Smooth muscle cell (in vitro differentiated cells): Measurements from ENCODE around the gene RNF34. TPM values are rescaled to one million over a fixed set of nuclear protein-coding genes. Genes with fewer than 3 reads are reported as not detected.
"Not testable (repeated sequence)": the region's sequence is repeated elsewhere in the genome, so short reads cannot be mapped to it uniquely, and the experiment has no call there.

Experiments used
- DNase-seq: peaks from one replicate; lab custom pipeline; 2025; ENCODE audit not compliant: unreplicated experiment; lab: John Stamatoyannopoulos, UW
- H2AFZ ChIP-seq: fragments of 200-600 bp; sonication (generic); 2 replicates; pipeline ENCODE4 v1.6.0; 2016; ENCODE audit warnings: antibody characterized with exemption, low read depth, mild to moderate bottlenecking
- H3F3A ChIP-seq: fragments of 200-600 bp; sonication (generic); 2 replicates; pipeline ENCODE4 v1.6.0; 2017; ENCODE audit warnings: antibody characterized with exemption, low read depth
- H3K27ac ChIP-seq: fragments of 200-600 bp; sonication (generic); 2 replicates; pipeline ENCODE4 v1.5.1; 2016; ENCODE audit warnings: low read depth, mild to moderate bottlenecking
- H3K27me3 ChIP-seq: fragments of 200-600 bp; sonication (generic); 2 replicates; pipeline ENCODE4 v1.6.1; 2016; ENCODE audit warnings: low read depth, mild to moderate bottlenecking
- H3K36me3 ChIP-seq: fragments of 200-600 bp; sonication (generic); 2 replicates; pipeline ENCODE4 v1.5.1; 2016; ENCODE audit warnings: low read depth
- H3K4me1 ChIP-seq: fragments of 200-600 bp; sonication (generic); 2 replicates; pipeline ENCODE4 v1.5.1; 2016; ENCODE audit warnings: low read depth
- H3K4me2 ChIP-seq: fragments of 200-600 bp; sonication (generic); 2 replicates; pipeline ENCODE4 v1.6.0; 2016; ENCODE audit warnings: mild to moderate bottlenecking
- H3K4me3 ChIP-seq: fragments of 200-600 bp; sonication (generic); 2 replicates; pipeline ENCODE4 v1.5.1; 2016; ENCODE audit warnings: mild to moderate bottlenecking
- H3K79me2 ChIP-seq: fragments of 200-600 bp; sonication (generic); 2 replicates; pipeline ENCODE4 v1.6.0; 2016; ENCODE audit warnings: low read depth, mild to moderate bottlenecking
- H3K9ac ChIP-seq: fragments of 200-600 bp; sonication (generic); 2 replicates; pipeline ENCODE4 v1.6.0; 2016; ENCODE audit warnings: low read depth
- H3K9me3 ChIP-seq: fragments of 200-600 bp; sonication (generic); replicated peaks from 2 replicates; pipeline ENCODE4 v1.5.1; 2016; ENCODE audit warnings: low read depth
- H4K20me1 ChIP-seq: fragments of 200-600 bp; sonication (generic); 2 replicates; pipeline ENCODE4 v1.6.0; 2016; ENCODE audit warnings: low read depth
- CTCF ChIP-seq: fragments of 200-600 bp; sonication (generic); IDR thresholded peaks from 2 replicates; pipeline ENCODE4 v1.5.1; 2017; ENCODE audit warnings: borderline replicate concordance, mild to moderate bottlenecking, antibody characterized with exemption; ENCODE audit not compliant: insufficient read depth, poor library complexity, severe bottlenecking
- WGBS: methylation state at CpG from one replicate; pipeline ENCODE4 v1.1.7; 2016; ENCODE audit warnings: low lambda C conversion rate; 5-methylcytosine and 5-hydroxymethylcytosine counted together
- polyA plus RNA-seq: library from polyadenylated mRNA; unstranded; fragments of >200 nt; fragmentation: Nextera tagmentation; extraction: Ambion mirVana; gene quantifications from 2 replicates; pipeline ENCODE4 v1.2.1, GENCODE V29; 2016
- total RNA-seq: library from RNA; depleted of rRNA; stranded (reverse); fragments of >200 nt; gene quantifications from 2 replicates; pipeline ENCODE4 v1.2.3, GENCODE V29; 2014

The RNF34 gene
- total and polyA plus RNA-seq, 2 experiments from 2014 or later, result 19.4 to 24.0 TPM

DNA sequence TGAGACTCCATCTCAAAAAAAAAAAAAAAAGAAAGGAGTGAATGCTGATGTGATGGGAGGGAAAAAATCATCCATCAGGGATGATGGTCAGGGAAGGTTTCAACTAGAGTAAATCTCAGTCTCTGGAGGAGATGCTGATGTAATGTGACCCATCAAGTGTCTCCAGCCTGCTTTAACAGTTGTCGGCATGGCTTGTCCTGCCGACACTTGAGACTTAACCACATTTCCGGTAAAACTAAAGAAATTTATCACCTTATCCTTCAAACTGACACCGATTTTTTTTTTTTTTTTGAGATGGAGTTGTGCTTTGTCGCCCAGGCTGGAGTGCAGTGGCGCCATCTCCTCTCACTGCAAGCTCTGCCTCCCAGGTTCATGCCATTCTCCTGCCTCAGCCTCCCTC, 26.2 kb upstream of the RNF34 start:
- no peak overlapping the region for H2AFZ ChIP-seq
- no peak overlapping the region for H3K9ac ChIP-seq
- no peak for TF ChIP-seq CTCF
- H3K4me2 ChIP-seq, result no peak overlapping the region
- no peaks in the 10 kb centered on the region for H3K27me3 ChIP-seq
- WGBS, result 96% methylated on average over 6 of the region's 6 CpGs
- no peaks in the 10 kb centered on the region for H3K4me1 ChIP-seq
- H3K9me3 ChIP-seq, result no peaks in the 10 kb centered on the region
- no peak for DNase-seq
- H3K27ac ChIP-seq, result no peak overlapping the region
- H4K20me1 ChIP-seq, result no peaks in the 10 kb centered on the region
- no peak overlapping the region for H3K4me3 ChIP-seq
- H3F3A ChIP-seq, result no peaks in the 10 kb centered on the region
- no peaks in the 10 kb centered on the region for H3K36me3 ChIP-seq
- H3K79me2 ChIP-seq, result no peaks in the 10 kb centered on the region

- H3K27me3 ChIP-seq, H2AFZ ChIP-seq: not testable (repeated sequence)
- WGBS, result 93% methylated on average over 17 of the region's 23 CpGs
These were observed 25.6 kb upstream of the RNF34 start for GRCh38 chr12:121374336-121374735.

GRCh38 chr12:121374945-121375584, 24.9 kb upstream of the RNF34 start:
- not testable (repeated sequence) for H3K4me2 ChIP-seq, H3K36me3 ChIP-seq, H3K27me3 ChIP-seq, H2AFZ ChIP-seq, H3K9me3 ChIP-seq, H4K20me1 ChIP-seq, DNase-seq, H3K4me1 ChIP-seq, H3K4me3 ChIP-seq, H3K9ac ChIP-seq, H3F3A ChIP-seq, H3K79me2 ChIP-seq, H3K27ac ChIP-seq
- WGBS, result 93% methylated on average over 11 of the region's 14 CpGs

More at GRCh38 chr12:121374336-121374735, 25.6 kb upstream of the RNF34 start:
- not testable (repeated sequence) for H3K36me3 ChIP-seq, H3K4me2 ChIP-seq, H3K9me3 ChIP-seq, H4K20me1 ChIP-seq, H3K9ac ChIP-seq, DNase-seq, H3K4me1 ChIP-seq, H3K4me3 ChIP-seq, H3K79me2 ChIP-seq, H3F3A ChIP-seq, H3K27ac ChIP-seq

DNA sequence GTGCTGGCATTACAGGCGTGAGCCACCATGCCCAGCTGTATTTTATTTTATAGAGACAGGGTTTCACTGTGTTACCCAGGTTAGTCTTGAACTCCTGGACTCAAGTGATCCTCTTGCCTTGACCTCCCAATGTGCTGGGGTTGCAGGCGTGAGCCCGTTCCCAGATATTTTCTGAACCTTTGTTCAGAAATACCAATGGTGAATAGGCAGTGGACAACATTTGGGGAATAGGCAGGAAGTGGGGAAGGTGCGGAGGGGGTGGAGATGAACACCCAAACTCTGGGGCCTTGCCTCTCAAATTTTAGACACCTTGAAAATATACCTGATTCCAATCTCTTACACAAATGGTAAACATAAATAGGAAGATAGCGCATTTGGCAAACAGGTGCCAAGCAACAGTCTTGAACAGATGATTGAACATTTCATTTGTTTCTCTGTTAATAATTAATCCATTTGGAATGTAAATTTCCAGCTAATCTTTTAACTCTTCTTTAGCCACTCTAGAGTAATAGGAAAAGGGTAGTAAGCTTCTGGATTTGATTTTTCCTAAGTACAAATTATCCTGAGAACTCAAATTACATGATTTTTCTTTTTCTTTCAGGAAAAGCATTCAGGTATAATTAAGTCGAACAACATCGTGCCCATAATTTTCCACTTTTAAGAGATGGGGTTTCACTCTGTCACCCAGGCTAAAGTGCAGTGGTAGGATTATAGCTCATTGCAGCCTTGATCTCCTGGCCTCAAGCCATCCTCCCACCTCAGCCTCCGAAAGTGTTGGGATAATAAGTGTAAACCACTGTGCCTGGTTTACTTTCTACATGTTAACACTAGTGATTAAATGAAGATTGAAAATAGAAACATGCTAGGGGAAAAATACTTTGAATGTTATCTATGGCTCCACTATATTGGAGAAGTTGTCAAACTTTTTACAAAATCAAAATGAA, 22.9 kb upstream of the RNF34 start:
- no peaks in the 10 kb centered on the region for H3K4me1 ChIP-seq
- 95% methylated on average over 8 of the region's 8 CpGs for WGBS
- no peak for TF ChIP-seq CTCF

More for the DNA sequence above, 22.9 kb upstream of the RNF34 start:
- Histone ChIP-seq H3K27ac (no peak overlapping the region), H2AFZ (no peak overlapping the region), H3K9ac (no peak overlapping the region), H3K27me3 (no peaks in the 10 kb centered on the region), H3F3A (no peaks in the 10 kb centered on the region), H3K4me3 (no peak overlapping the region), H3K36me3 (no peaks in the 10 kb centered on the region), H3K9me3 (no peaks in the 10 kb centered on the region), H3K79me2 (no peaks in the 10 kb centered on the region), H4K20me1 (no peaks in the 10 kb centered on the region), H3K4me2 (no peak overlapping the region)
- DNase-seq, result no peak
